ENCODE results near the gene TPRN.

The TPRN gene

GRCh38 chr9:137188086-137188489 is 12.5 kb downstream of the TPRN start:
- no peak for DNase-seq

DNA sequence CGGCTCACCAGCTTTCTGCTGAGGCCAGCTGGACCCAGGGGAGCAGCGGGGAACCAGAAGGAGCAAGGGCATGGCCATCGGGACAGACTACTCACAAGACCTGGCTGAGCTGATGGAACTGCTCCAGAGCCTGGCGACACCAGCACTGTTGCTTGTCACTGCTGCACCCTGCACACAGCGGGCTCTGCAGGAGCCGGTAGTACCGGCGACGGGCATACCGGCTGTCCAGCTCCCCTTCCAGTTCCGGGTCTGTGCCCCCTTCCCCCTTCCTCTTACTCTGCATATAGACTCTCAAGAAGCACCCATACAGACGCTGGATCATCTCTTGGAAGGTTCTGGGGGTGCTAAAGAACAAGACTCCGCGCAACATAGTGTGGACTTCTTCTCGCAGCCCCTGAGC is 13.2 kb downstream of the TPRN start:
- DNase-seq = no peak

- DNase-seq = no peak
Measured at GRCh38 chr9:137186385-137186784, 14.2 kb downstream of the TPRN start.

GRCh38 chr9:137185921-137186320 is 14.6 kb downstream of the TPRN start:
- DNase-seq = no peak

- no peak for DNase-seq
Measured at GRCh38 chr9:137184881-137185660, 15.5 kb downstream of the TPRN start.

GRCh38 chr9:137183980-137184595 is 16.5 kb downstream of the TPRN start:
- no peak for DNase-seq

GRCh38 chr9:137182836-137183235 is 17.7 kb downstream of the TPRN start:
- no peak for DNase-seq

- DNase-seq = no peak
Measured at GRCh38 chr9:137181680-137182079, 18.9 kb downstream of the TPRN start.

- no peak for DNase-seq
Measured at GRCh38 chr9:137180491-137180890, 20.1 kb downstream of the TPRN start.

GRCh38 chr9:137179761-137180160 is 20.8 kb downstream of the TPRN start:
- DNase-seq = no peak

GRCh38 chr9:137178939-137179630 is 21.5 kb downstream of the TPRN start:
- no peak for DNase-seq

DNA sequence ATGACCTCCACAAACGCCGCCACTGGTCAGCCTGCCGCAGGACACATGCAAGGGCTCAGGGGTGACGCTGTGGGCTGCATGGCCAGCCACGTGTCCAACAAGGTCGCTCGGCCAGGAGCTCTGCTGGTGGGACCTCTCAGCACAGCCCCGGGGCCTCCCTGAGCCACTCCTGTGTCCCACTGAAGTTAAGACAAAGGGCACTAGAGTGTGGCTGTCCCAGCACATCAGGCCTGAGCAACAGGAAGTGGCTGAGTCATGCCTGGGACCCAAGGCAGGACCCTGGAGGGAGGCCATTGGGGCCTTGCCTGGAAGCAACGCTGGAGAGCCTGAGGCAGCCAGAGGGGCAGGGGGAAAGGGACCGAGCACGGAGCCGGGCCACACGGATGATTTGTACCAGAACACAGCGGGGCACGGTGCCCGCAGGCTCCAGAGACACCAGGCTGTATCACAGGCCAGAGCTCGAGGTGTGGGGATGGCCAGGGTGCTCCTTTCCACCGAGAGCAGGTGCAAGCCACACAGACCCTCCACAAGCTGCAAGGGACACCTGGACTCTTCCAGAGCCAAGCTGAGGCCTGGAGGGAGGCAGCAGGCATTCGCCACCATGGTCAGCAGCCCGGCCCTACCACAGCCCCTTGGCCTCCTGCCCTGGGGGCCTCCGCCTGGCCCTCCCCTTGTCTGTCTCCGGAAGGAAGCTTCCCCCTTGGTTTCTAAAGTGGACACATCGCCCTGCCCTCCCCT is 22.2 kb downstream of the TPRN start:
- DNase-seq = no peak

DNA sequence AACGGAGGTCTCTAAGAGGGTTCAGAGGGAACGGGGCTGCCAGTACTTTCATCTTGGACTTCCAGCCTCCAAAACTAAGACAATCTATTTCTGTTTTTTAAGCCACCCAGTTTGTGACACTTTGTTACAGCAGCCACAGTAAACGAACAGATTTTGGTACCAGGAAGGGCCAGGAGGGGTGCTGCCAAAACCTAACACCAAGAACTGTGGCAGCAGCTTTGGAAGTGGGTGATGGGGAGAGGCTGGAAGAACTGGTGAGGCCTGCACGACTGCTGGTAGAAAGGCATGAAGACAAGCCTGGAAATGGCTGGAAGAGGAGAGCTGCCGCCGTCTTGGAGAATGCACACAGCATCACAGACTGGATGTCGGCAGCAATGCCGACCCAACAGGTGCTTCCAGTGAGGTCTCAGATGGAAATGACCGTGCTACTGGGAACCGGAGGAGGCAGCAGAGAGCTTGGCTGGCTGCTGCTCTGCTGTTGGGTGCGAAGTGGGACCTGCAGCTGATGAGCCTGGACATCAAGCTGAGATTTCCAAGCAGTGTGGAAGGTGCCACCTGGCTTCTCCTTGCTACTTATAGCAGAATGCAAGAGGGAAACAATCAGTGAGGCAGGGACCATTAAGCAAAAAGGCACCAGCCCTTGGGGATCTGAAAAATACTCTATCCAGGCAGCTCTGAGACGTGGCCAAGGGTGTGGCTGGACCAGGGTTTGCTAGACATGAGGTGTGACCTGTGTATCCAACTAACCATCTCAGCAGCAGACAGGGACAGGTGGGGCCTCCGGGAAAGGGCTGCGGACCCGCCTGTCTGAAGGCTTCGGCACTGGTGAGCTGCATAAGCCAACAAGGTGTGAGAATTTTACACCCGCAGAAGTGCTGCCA is 24.0 kb downstream of the TPRN start:
- peak; percentile 44 for DNase-seq

GRCh38 chr9:137175345-137175961 is 25.1 kb downstream of the TPRN start:
- DNase-seq = no peak

- no peak for DNase-seq
Measured at GRCh38 chr9:137174722-137175293, 25.7 kb downstream of the TPRN start.

- no peak for DNase-seq
Measured at GRCh38 chr9:137173796-137174664, 26.5 kb downstream of the TPRN start.

- no peak for DNase-seq
Measured at GRCh38 chr9:137172901-137173795, 27.4 kb downstream of the TPRN start.

- no peak for DNase-seq
Measured at GRCh38 chr9:137171149-137171900, 29.2 kb downstream of the TPRN start.
